ELF-1 (cell line): ENCODE data around the gene SH2D7.

Experiments used
- DNase-seq: peaks from one replicate; pipeline ENCODE4 v3.0.0-alpha.2; 2016; ENCODE audit warnings: low read depth, low spot score

SH2D7 gene

GRCh38 chr15:78060232-78060631 lies 32.1 kb upstream of the SH2D7 start:
- no peak for DNase-seq

GRCh38 chr15:78061963-78062427 lies 30.4 kb upstream of the SH2D7 start:
- no peak for DNase-seq

- DNase-seq: no peak
These were observed 29.1 kb upstream of the SH2D7 start for GRCh38 chr15:78063217-78063616.

GRCh38 chr15:78063970-78064385 lies 28.4 kb upstream of the SH2D7 start:
- no peak for DNase-seq

GRCh38 chr15:78064544-78064943 lies 27.8 kb upstream of the SH2D7 start:
- DNase-seq: no peak

- DNase-seq: no peak
These were observed 27.0 kb upstream of the SH2D7 start for GRCh38 chr15:78065284-78065872.

GRCh38 chr15:78065973-78066946 lies 26.1 kb upstream of the SH2D7 start:
- no peak for DNase-seq

GRCh38 chr15:78067328-78068228 lies 24.8 kb upstream of the SH2D7 start:
- DNase-seq: peak; percentile 62

GRCh38 chr15:78069052-78069414 lies 23.3 kb upstream of the SH2D7 start:
- no peak for DNase-seq

GRCh38 chr15:78069462-78070029 lies 22.8 kb upstream of the SH2D7 start:
- no peak for DNase-seq

GRCh38 chr15:78070049-78070700 lies 22.2 kb upstream of the SH2D7 start:
- DNase-seq: no peak

- DNase-seq: no peak
These were observed 21.0 kb upstream of the SH2D7 start for GRCh38 chr15:78071383-78071782.

- DNase-seq: no peak
These were observed 20.1 kb upstream of the SH2D7 start for GRCh38 chr15:78072080-78072892.

- no peak for DNase-seq
These were observed 19.1 kb upstream of the SH2D7 start for GRCh38 chr15:78073046-78073787.

- DNase-seq: peak; percentile 96
These were observed 16.7 kb upstream of the SH2D7 start for GRCh38 chr15:78075490-78076230.

GRCh38 chr15:78076231-78077052 lies 15.9 kb upstream of the SH2D7 start:
- DNase-seq: no peak

- peak; percentile 62 for DNase-seq
These were observed 15.1 kb upstream of the SH2D7 start, which contains the start of gene TBC1D2B for GRCh38 chr15:78077053-78077870. TSS of gene TBC1D2B (minus strand) at chr15:78077711. CDS start at chr15:78077652, 59 bp downstream.
